GM23248 (cell line): ENCODE data around the gene ABCC6. TPM values are rescaled to one million over a fixed set of nuclear protein-coding genes. Genes with fewer than 3 reads are reported as not detected.

Source experiments
- DNase-seq: peaks from one replicate; pipeline ENCODE4 v3.0.0-alpha.2; 2015
- H2AFZ ChIP-seq: fragments of 200-600 bp; sonication (generic); 2 replicates; pipeline ENCODE4 v1.6.1; 2016; ENCODE audit warnings: antibody characterized with exemption
- H3F3A ChIP-seq: fragments of 200-600 bp; sonication (generic); 2 replicates; pipeline ENCODE4 v1.6.1; 2016; ENCODE audit warnings: mild to moderate bottlenecking, antibody characterized with exemption, mixed run types; ENCODE audit not compliant: insufficient read depth
- H3K27ac ChIP-seq: fragments of 200-600 bp; sonication (generic); 2 replicates; pipeline ENCODE4 v1.5.1; 2016; ENCODE audit warnings: mild to moderate bottlenecking
- H3K27me3 ChIP-seq: fragments of 200-600 bp; sonication (generic); replicated peaks from 2 replicates; pipeline ENCODE4 v1.6.1; 2016; ENCODE audit warnings: mild to moderate bottlenecking; ENCODE audit not compliant: insufficient read depth
- H3K36me3 ChIP-seq: fragments of 200-600 bp; sonication (generic); 2 replicates; pipeline ENCODE4 v1.6.1; 2016; ENCODE audit warnings: low read depth, mild to moderate bottlenecking
- H3K4me1 ChIP-seq: fragments of 200-600 bp; sonication (generic); 2 replicates; pipeline ENCODE4 v1.6.1; 2016; ENCODE audit warnings: mild to moderate bottlenecking; ENCODE audit not compliant: insufficient read depth
- H3K4me2 ChIP-seq: fragments of 200-600 bp; sonication (generic); one replicate; pipeline ENCODE4 v1.6.1; 2016; ENCODE audit warnings: mild to moderate bottlenecking; ENCODE audit not compliant: unreplicated experiment
- H3K4me3 ChIP-seq: fragments of 200-600 bp; sonication (generic); 2 replicates; pipeline ENCODE4 v1.5.1; 2016; ENCODE audit warnings: mild to moderate bottlenecking
- H3K79me2 ChIP-seq: fragments of 200-600 bp; sonication (generic); 2 replicates; pipeline ENCODE4 v1.6.1; 2016; ENCODE audit warnings: mild to moderate bottlenecking; ENCODE audit not compliant: insufficient read depth
- H3K9ac ChIP-seq: fragments of 200-600 bp; sonication (generic); 2 replicates; pipeline ENCODE4 v1.6.1; 2016; ENCODE audit warnings: mild to moderate bottlenecking
- H3K9me2 ChIP-seq: fragments of 200-600 bp; sonication (generic); 2 replicates; pipeline ENCODE4 v1.6.1; 2016; ENCODE audit warnings: mixed run types, mild to moderate bottlenecking, moderate library complexity; ENCODE audit not compliant: insufficient read depth
- H3K9me3 ChIP-seq: fragments of 200-600 bp; sonication (generic); one replicate; pipeline ENCODE4 v1.6.1; 2017; ENCODE audit warnings: low read depth
- H4K20me1 ChIP-seq: fragments of 200-600 bp; sonication (generic); 2 replicates; pipeline ENCODE4 v1.6.0; 2016; ENCODE audit not compliant: insufficient read depth
- EZH2 ChIP-seq: fragments of 200-600 bp; sonication (generic); IDR thresholded peaks from 2 replicates; pipeline ENCODE4 v1.6.1; 2018; ENCODE audit warnings: antibody characterized with exemption, mild to moderate bottlenecking; ENCODE audit not compliant: insufficient read depth, poor library complexity, severe bottlenecking
- EZH2phosphoT487 ChIP-seq: fragments of 200-600 bp; sonication (generic); IDR thresholded peaks from 2 replicates; pipeline ENCODE4 v1.6.1; 2018; ENCODE audit warnings: antibody characterized with exemption, moderate library complexity, mild to moderate bottlenecking, low read depth; ENCODE audit not compliant: insufficient read depth
- WGBS, 2 experiments: methylation state at CpG; one replicate each; pipeline ENCODE4 v1.1.6; 2015 to 2017; ENCODE audit warnings: low lambda C conversion rate in 2 of 2, low coverage in 1 of 2; ENCODE audit errors: missing lambda C conversion rate in 2 of 2; 5-methylcytosine and 5-hydroxymethylcytosine counted together
- in situ Hi-C: fragments of 300-500 bp; cut with MboI; formaldehyde crosslinking; loops from 2 replicates; pipeline ENCODE4 v1.15.0; 2020
- polyA plus RNA-seq: library from polyadenylated mRNA; unstranded; fragments of >200 nt; fragmentation: Nextera tagmentation; extraction: Ambion mirVana; gene quantifications from 2 replicates; pipeline ENCODE4 v1.2.1, GENCODE V29; 2016
- total RNA-seq: library from RNA; depleted of rRNA; stranded (reverse); fragments of >200 nt; shearing (Covaris generic); gene quantifications from 2 replicates; pipeline ENCODE4 v1.2.3, GENCODE V29; 2014

Gene ABCC6
- total and polyA plus RNA-seq, 2 experiments from 2014 or later, result 0.24 TPM; not detected in 1

- no peaks in the 10 kb centered on the region for H3K9me2 ChIP-seq
- no peaks in the 10 kb centered on the region for H3F3A ChIP-seq
- no peaks in the 10 kb centered on the region for H3K79me2 ChIP-seq
- no peaks in the 10 kb centered on the region for H3K4me1 ChIP-seq
- no peak overlapping the region for H3K9ac ChIP-seq
- 95 to 100% methylated on average over 4 of the region's 4 CpGs for WGBS, 2 experiments
- no peak overlapping the region for H2AFZ ChIP-seq
- TF ChIP-seq EZH2phosphoT487 (no peak), EZH2 (no peak)
- no peak overlapping the region for H3K27ac ChIP-seq
- no peaks in the 10 kb centered on the region for H3K27me3 ChIP-seq
- no peak overlapping the region for H3K4me3 ChIP-seq
- no peak overlapping the region for H3K4me2 ChIP-seq
- in situ Hi-C loops, result no loop called here
- H3K36me3 ChIP-seq, result peaks cover 44% of the 10 kb centered on the region
- no peak for DNase-seq
- H4K20me1 ChIP-seq, result no peaks in the 10 kb centered on the region
- H3K9me3 ChIP-seq, result no peaks in the 10 kb centered on the region
These were observed 111.7 kb downstream of the ABCC6 start for GRCh38 chr16:16111639-16112038.

- no peaks in the 10 kb centered on the region for H3K4me1 ChIP-seq
- H3F3A ChIP-seq, result no peaks in the 10 kb centered on the region
- H3K4me2 ChIP-seq, result no peak overlapping the region
- no peaks in the 10 kb centered on the region for H4K20me1 ChIP-seq
- WGBS, 2 experiments, result 97 to 99% methylated on average over 9 of the region's 9 CpGs
- no peak for DNase-seq
- TF ChIP-seq EZH2, result no peak
- no peak for TF ChIP-seq EZH2phosphoT487
- no peaks in the 10 kb centered on the region for H3K79me2 ChIP-seq
- H3K36me3 ChIP-seq, result peaks cover 31% of the 10 kb centered on the region
- no peak overlapping the region for H3K4me3 ChIP-seq
- in situ Hi-C loops, result no loop called here
- H3K9ac ChIP-seq, result no peak overlapping the region
- H2AFZ ChIP-seq, result no peak overlapping the region
- no peaks in the 10 kb centered on the region for H3K27me3 ChIP-seq
- H3K9me2 ChIP-seq, result no peaks in the 10 kb centered on the region
- no peaks in the 10 kb centered on the region for H3K9me3 ChIP-seq
- H3K27ac ChIP-seq, result no peak overlapping the region
These were observed 113.2 kb downstream of the ABCC6 start for GRCh38 chr16:16110111-16110490.

GRCh38 chr16:16109453-16110110 lies 113.7 kb downstream of the ABCC6 start:
- 75% methylated on average over 8 of the region's 8 CpGs for WGBS, 2 experiments
- Histone ChIP-seq H3K36me3 (peaks cover 28% of the 10 kb centered on the region), H3K9me3 (no peaks in the 10 kb centered on the region), H3K27ac (no peak overlapping the region), H4K20me1 (no peaks in the 10 kb centered on the region), H3K27me3 (no peaks in the 10 kb centered on the region), H3F3A (no peaks in the 10 kb centered on the region), H2AFZ (no peak overlapping the region), H3K9me2 (no peaks in the 10 kb centered on the region), H3K4me1 (no peaks in the 10 kb centered on the region), H3K4me2 (no peak overlapping the region), H3K79me2 (no peaks in the 10 kb centered on the region), H3K4me3 (no peak overlapping the region), H3K9ac (no peak overlapping the region)
- TF ChIP-seq EZH2phosphoT487, result no peak
- no peak for TF ChIP-seq EZH2
- in situ Hi-C loops, result no loop called here
- DNase-seq, result no peak

- 84 to 90% methylated on average over 6 of the region's 6 CpGs for WGBS, 2 experiments
- Histone ChIP-seq H3K9me2 (no peaks in the 10 kb centered on the region), H3K4me1 (no peaks in the 10 kb centered on the region), H3K9me3 (no peaks in the 10 kb centered on the region), H3K9ac (no peak overlapping the region), H3K27ac (no peak overlapping the region), H3K36me3 (peaks cover 32% of the 10 kb centered on the region), H3K4me2 (no peak overlapping the region), H3F3A (no peaks in the 10 kb centered on the region), H2AFZ (no peak overlapping the region), H3K27me3 (no peaks in the 10 kb centered on the region), H4K20me1 (no peaks in the 10 kb centered on the region), H3K4me3 (no peak overlapping the region), H3K79me2 (no peaks in the 10 kb centered on the region)
- in situ Hi-C loops, result no loop called here
- no peak for DNase-seq
- TF ChIP-seq EZH2 (no peak), EZH2phosphoT487 (no peak)
These were observed 114.5 kb downstream of the ABCC6 start for GRCh38 chr16:16108759-16109158.

GRCh38 chr16:16107839-16108238 lies 115.5 kb downstream of the ABCC6 start:
- no peak overlapping the region for H3K4me3 ChIP-seq
- H3K27ac ChIP-seq, result no peak overlapping the region
- H3K36me3 ChIP-seq, result peaks cover 33% of the 10 kb centered on the region
- no peaks in the 10 kb centered on the region for H4K20me1 ChIP-seq
- no peaks in the 10 kb centered on the region for H3K4me1 ChIP-seq
- DNase-seq, result no peak
- 66 to 73% methylated on average over 6 of the region's 6 CpGs for WGBS, 2 experiments
- H3K9me2 ChIP-seq, result no peaks in the 10 kb centered on the region
- no peak overlapping the region for H3K9ac ChIP-seq
- no peaks in the 10 kb centered on the region for H3K27me3 ChIP-seq
- H3F3A ChIP-seq, result no peaks in the 10 kb centered on the region
- in situ Hi-C loops, result no loop called here
- no peaks in the 10 kb centered on the region for H3K79me2 ChIP-seq
- TF ChIP-seq EZH2 (no peak), EZH2phosphoT487 (no peak)
- H3K9me3 ChIP-seq, result no peaks in the 10 kb centered on the region
- no peak overlapping the region for H3K4me2 ChIP-seq
- H2AFZ ChIP-seq, result no peak overlapping the region
